SK-N-SH treated with all-trans-retinoic acid at 6 μM for 48 hours (cell line): ENCODE measurements around the gene SMIM22.

ENCODE experiments used
- CSDC2 ChIP-seq: fragments of 250-450 bp; sonication (Bioruptor Pico); IDR thresholded peaks from 2 replicates; pipeline ENCODE4 v1.5.0; 2020; ENCODE audit warnings: mild to moderate bottlenecking, moderate library complexity
- PATZ1 ChIP-seq: fragments of 250-450 bp; sonication (Bioruptor Pico); IDR thresholded peaks from 2 replicates; pipeline ENCODE4 v1.8.0; 2020; ENCODE audit warnings: mild to moderate bottlenecking, moderate library complexity, borderline replicate concordance
- TSHZ2 ChIP-seq: fragments of 250-450 bp; sonication (Bioruptor Pico); IDR thresholded peaks from 2 replicates; pipeline ENCODE4 v1.5.0; 2020; ENCODE audit warnings: mild to moderate bottlenecking, moderate library complexity
- ZFP3 ChIP-seq: fragments of 250-450 bp; sonication (Bioruptor Pico); IDR thresholded peaks from 2 replicates; pipeline ENCODE4 v1.5.0; 2020; ENCODE audit warnings: mild to moderate bottlenecking, moderate library complexity
- ZFP30 ChIP-seq: fragments of 450-650 bp; formaldehyde crosslinking; IDR thresholded peaks from 2 replicates; pipeline ENCODE4 v1.5.0; 2022; ENCODE audit warnings: mild to moderate bottlenecking, moderate library complexity

GRCh38 chr16:4746991-4747574, 48.1 kb upstream of the SMIM22 start:
- TF ChIP-seq PATZ1 (CRISPR knock-in tag) (no peak), ZFP30 (CRISPR knock-in tag) (no peak), ZFP3 (CRISPR knock-in tag) (no peak), TSHZ2 (no peak), CSDC2 (no peak)
